Hippocampal formation (tissue), 2 donors: ENCODE data around the gene ALDH1L2.
"Not testable (repeated sequence)": the region's sequence is repeated elsewhere in the genome, so short reads cannot be mapped to it uniquely, and the experiment has no call there.

Experiments used
- DNase-seq, 2 donors: peaks; one replicate each; lab custom pipeline; 2025; lab: John Stamatoyannopoulos, UW

The ALDH1L2 gene

DNA sequence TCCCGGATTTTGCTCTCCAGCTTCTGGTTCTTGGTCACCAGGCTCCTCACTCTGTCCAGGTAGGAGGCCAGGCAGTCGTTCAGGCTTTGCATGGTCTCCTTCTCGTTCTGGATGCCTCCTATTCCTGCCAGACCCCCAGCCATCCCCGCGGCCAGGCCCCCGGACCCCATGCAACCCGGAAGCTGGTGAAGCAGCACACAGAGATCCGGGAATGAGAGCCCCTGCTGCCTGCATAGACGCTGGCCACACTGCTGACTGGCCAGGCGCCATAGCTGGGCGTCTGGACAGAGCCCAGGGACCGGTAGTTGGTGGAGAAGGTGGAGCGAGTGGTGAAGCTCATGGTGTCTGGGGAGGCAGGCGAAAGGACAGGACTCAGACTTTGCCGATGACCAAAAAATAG lies 106.6 kb downstream of the ALDH1L2 start:
- DNase-seq = not testable (repeated sequence)

DNA sequence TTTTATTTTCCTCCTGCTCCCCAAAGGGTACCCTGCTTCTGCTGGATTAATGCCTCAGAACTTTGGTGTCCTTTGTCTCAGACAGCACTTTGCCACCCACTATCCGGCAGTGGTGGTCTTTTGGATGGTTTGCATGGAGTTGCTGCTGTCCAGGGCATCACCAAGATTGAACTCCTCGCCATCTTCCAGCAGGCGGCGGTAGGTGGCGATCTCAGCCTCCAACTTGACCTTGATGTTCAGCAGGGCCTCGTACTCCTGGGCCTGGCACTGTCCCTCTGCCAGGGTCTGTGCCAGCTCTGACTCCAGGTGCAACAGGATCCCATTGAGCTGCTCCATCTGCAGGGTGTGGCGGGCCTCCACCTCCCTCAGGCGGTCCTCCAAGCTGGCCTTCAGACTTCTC lies 107.6 kb downstream of the ALDH1L2 start:
- DNase-seq = no peak

DNA sequence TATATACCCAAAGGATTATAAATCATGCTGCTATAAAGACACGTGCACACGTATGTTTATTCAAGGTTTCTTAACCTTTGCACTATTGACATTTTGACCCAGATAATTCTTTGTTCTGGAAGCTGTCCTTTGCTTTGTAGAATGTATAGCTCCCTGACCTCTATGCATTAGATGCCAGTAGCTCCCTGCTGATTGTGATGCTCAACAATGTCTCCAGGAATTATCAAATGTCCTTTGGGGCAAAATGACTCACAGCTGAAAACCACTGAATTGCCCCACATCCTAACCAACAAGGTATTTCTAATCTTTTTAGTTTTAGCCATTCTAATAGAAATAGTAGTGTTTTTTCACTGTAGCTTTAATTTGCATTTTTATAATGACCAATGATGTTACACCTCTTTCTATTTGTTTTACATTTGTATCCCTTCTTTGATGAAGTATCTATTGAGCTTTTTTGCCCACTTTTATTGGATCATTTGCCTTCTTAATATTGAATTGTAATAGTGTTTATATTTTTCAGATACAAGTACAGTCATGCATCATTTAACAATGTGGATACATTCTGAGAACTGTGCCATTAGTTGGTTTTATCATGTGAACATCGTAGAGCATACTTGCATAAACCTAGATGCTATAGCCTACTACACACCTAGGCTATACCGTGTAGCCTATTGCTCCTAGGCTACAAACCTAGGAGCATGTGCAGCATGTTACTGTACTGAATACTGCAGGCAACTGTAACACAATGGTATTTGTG lies 108.5 kb downstream of the ALDH1L2 start:
- no peak for DNase-seq

DNA sequence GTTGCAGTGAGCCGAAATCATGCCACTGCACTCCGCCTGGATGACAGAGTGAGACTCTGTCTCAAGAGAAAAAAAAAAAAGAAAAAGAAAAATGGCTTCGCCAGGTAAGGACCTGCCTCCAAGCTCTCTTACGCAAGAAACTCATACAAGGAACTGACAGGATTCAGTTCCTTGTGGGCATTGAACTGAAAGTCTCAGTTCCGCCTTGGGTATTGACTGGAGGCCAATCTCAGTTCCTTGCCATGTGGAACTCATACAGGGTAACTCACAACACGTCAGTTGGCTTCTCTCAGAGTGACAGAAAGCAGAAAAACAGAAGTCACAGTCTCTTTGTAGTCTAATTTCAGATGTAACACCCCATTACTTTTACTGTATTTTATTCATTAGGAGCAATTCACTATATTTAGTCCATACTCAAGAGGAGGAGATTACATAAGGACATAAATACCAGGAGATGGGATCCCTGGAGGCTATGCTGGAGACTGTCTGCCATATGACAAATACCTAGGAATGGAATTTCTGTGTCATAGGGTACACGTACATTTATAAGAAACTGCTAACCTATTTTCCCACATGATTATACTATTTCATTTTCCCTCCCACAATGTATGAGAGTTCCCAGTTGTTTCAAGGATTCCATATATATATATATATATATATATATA lies 109.5 kb downstream of the ALDH1L2 start:
- DNase-seq = peak in 1 of 2 donors; percentile 17

DNA sequence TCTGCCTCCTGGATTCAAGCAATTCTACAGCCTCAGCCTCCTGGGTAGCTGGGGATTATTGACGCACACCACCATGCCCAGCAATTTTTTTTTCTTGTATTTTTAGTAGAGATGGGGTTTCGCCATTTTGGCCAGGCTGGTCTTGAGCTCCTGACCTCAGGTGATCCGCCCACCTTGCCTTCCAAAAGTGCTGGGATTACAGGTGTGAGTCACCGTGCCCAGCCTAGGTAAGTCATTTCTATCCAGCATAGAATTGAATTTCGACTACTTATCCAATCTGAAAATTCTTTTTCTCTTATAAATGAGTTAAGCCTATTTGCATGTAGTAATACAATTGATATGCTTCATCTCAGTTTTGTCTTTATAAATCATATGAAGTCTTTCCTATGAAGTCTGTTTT lies 111.0 kb downstream of the ALDH1L2 start:
- no peak for DNase-seq

DNA sequence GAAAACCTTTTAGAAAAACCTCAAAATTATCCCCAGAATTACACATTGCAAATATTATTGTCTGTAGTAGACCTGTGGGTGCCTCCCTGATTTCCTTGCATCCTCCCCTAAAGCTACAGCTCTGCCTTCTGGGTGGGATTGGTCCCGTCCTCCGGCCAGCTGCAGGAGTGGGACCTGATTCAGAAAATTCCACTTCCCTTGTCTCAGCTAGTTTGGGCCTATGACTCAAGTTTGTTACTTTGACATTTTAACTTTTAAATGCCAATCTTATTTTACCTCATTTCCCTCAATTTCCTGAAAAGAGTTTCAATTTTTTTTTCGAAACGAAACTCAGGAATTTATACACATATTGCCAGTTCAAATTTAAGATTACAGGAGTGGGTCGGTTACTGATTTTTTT lies 113.0 kb downstream of the ALDH1L2 start:
- DNase-seq = no peak
